Suprapubic skin (tissue), 4 donors: ENCODE measurements around the gene ZNF350. TPM values are rescaled to one million over a fixed set of nuclear protein-coding genes. Genes with fewer than 3 reads are reported as not detected.
"Not testable (repeated sequence)": the region's sequence is repeated elsewhere in the genome, so short reads cannot be mapped to it uniquely, and the experiment has no call there.

ENCODE experiments used
- DNase-seq, 2 donors: peaks; one replicate each; pipeline ENCODE4 v3.0.0-alpha.2; 2019; ENCODE audit warnings: low spot score in 2 of 2
- H3K27ac ChIP-seq: fragments of 200-600 bp; sonication (generic); one replicate; pipeline ENCODE4 v1.5.1; 2019
- H3K27me3 ChIP-seq: fragments of 200-600 bp; sonication (generic); one replicate; pipeline ENCODE4 v1.5.1; 2019
- H3K36me3 ChIP-seq: fragments of 200-600 bp; sonication (generic); one replicate; pipeline ENCODE4 v1.5.1; 2019
- H3K4me1 ChIP-seq: fragments of 200-600 bp; sonication (generic); one replicate; pipeline ENCODE4 v1.5.1; 2019
- H3K4me3 ChIP-seq: fragments of 200-600 bp; sonication (generic); one replicate; pipeline ENCODE4 v1.5.1; 2019; ENCODE audit warnings: mild to moderate bottlenecking
- H3K9me3 ChIP-seq: fragments of 200-600 bp; sonication (generic); one replicate; pipeline ENCODE4 v1.5.1; 2019
- CTCF ChIP-seq, 2 donors: fragments of 200-600 bp in 1 of 2; fragments of 450-650 bp in 1 of 2; sonication (generic) in 1 of 2; IDR thresholded peaks; one replicate each; pipeline ENCODE4 v1.5.1; 2016 to 2019; ENCODE audit warnings: antibody characterized with exemption in 2 of 2, mild to moderate bottlenecking in 1 of 2, moderate library complexity in 1 of 2
- EP300 ChIP-seq: sonication (generic); formaldehyde crosslinking; IDR thresholded peaks from one replicate; pipeline ENCODE4 v1.6.1; 2017; ENCODE audit warnings: antibody characterized with exemption
- POLR2A ChIP-seq, 2 donors: fragments of 450-650 bp; IDR thresholded peaks; one replicate each; pipeline ENCODE4 v1.6.1; 2017; ENCODE audit warnings: antibody characterized with exemption in 2 of 2, mild to moderate bottlenecking in 2 of 2, moderate library complexity in 2 of 2
- POLR2AphosphoS5 ChIP-seq, 3 donors: sonication (generic); formaldehyde crosslinking; IDR thresholded peaks; one replicate each; pipeline ENCODE4 v1.6.1; 2017; ENCODE audit warnings: antibody characterized with exemption in 3 of 3
- WGBS: methylation state at CpG from one replicate; pipeline ENCODE4 v1.1.5; 2018; 5-methylcytosine and 5-hydroxymethylcytosine counted together
- total RNA-seq, 4 donors: library from RNA; depleted of rRNA; stranded (reverse); fragments of >200 nt; gene quantifications; one replicate each; pipeline ENCODE4 v1.1.0, GENCODE V29; 2016

The ZNF350 gene
- total RNA-seq, 4 donors from 2014 or later = 7.0 to 15.9 (median 11.9) TPM

- TF ChIP-seq POLR2AphosphoS5 (IDR thresholded peaks at IDR 0.05) = no peak
- TF ChIP-seq CTCF (IDR thresholded peaks at IDR 0.05) = no peak
- TF ChIP-seq POLR2A (IDR thresholded peaks at IDR 0.05) = no peak
- TF ChIP-seq EP300 = no peak
- Histone ChIP-seq H3K4me3 (no peak overlapping the region), H3K4me1 (no peaks in the 10 kb centered on the region), H3K27ac (no peak overlapping the region), H3K27me3 (no peaks in the 10 kb centered on the region), H3K9me3 (peaks cover 62% of the 10 kb centered on the region), H3K36me3 (peaks cover 64% of the 10 kb centered on the region)
- WGBS = 100% methylated on average over 2 of the region's 2 CpGs
- DNase-seq = no peak
These were observed 7.5 kb upstream of the ZNF350 start for GRCh38 chr19:51994048-51994644.

GRCh38 chr19:51993422-51993821 lies 6.8 kb upstream of the ZNF350 start:
- H3K4me3 ChIP-seq = no peak overlapping the region
- TF ChIP-seq POLR2A (IDR thresholded peaks at IDR 0.05) (no peak), EP300 (no peak), POLR2AphosphoS5 (IDR thresholded peaks at IDR 0.05) (no peak), CTCF (IDR thresholded peaks at IDR 0.05) (no peak)
- 97% methylated on average over 10 of the region's 10 CpGs for WGBS

GRCh38 chr19:51983361-51983760 lies 3.3 kb downstream of the ZNF350 start:
- H3K36me3 ChIP-seq = peaks cover 28% of the 10 kb centered on the region
- TF ChIP-seq POLR2AphosphoS5 (IDR thresholded peaks at IDR 0.05) (no peak), POLR2A (IDR thresholded peaks at IDR 0.05) (no peak), CTCF (IDR thresholded peaks at IDR 0.05) (no peak), EP300 (no peak)
- no peak overlapping the region for H3K4me3 ChIP-seq
- H3K4me1 ChIP-seq = peaks cover 19% of the 10 kb centered on the region
- H3K27ac ChIP-seq = no peak overlapping the region
- no peak for DNase-seq
- 90% methylated on average over 4 of the region's 4 CpGs for WGBS
- no peaks in the 10 kb centered on the region for H3K27me3 ChIP-seq
- H3K9me3 ChIP-seq = peaks cover 41% of the 10 kb centered on the region

More at GRCh38 chr19:51993422-51993821, 6.8 kb upstream of the ZNF350 start:
- no peak for DNase-seq
- Histone ChIP-seq H3K36me3 (peaks cover 57% of the 10 kb centered on the region), H3K27me3 (no peaks in the 10 kb centered on the region), H3K4me1 (no peaks in the 10 kb centered on the region), H3K27ac (no peak overlapping the region), H3K9me3 (peaks cover 61% of the 10 kb centered on the region)

GRCh38 chr19:51980926-51981325 lies 5.7 kb downstream of the ZNF350 start:
- peaks cover 37% of the 10 kb centered on the region for H3K36me3 ChIP-seq
- H3K27ac ChIP-seq, H3K4me3 ChIP-seq, H3K27me3 ChIP-seq, DNase-seq: not testable (repeated sequence)
- H3K9me3 ChIP-seq = peaks cover 58% of the 10 kb centered on the region
- WGBS = 70% methylated on average over 6 of the region's 6 CpGs
- peaks cover 11% of the 10 kb centered on the region for H3K4me1 ChIP-seq

- H3K4me3 ChIP-seq = no peak overlapping the region
- H3K27me3 ChIP-seq = no peaks in the 10 kb centered on the region
- H3K4me1 ChIP-seq = peaks cover 4% of the 10 kb centered on the region
- H3K9me3 ChIP-seq = peaks cover 62% of the 10 kb centered on the region
- WGBS = 93% methylated on average over 6 of the region's 6 CpGs
- H3K27ac ChIP-seq = no peak overlapping the region
- TF ChIP-seq EP300 = no peak
- no peak for TF ChIP-seq CTCF (IDR thresholded peaks at IDR 0.05)
- no peak for TF ChIP-seq POLR2A (IDR thresholded peaks at IDR 0.05)
- TF ChIP-seq POLR2AphosphoS5 (IDR thresholded peaks at IDR 0.05) = no peak
- peaks cover 42% of the 10 kb centered on the region for H3K36me3 ChIP-seq
- no peak for DNase-seq
These were observed 6.4 kb downstream of the ZNF350 start for GRCh38 chr19:51980116-51980736.
